Measurements from ENCODE around the gene AKAP3.

- TF ChIP-seq CTCF (IDR thresholded peaks at IDR 0.05) (no peak), POLR2A (IDR thresholded peaks at IDR 0.05) (no peak)
These were observed 53.0 kb downstream of the AKAP3 start for GRCh38 chr12:4595881-4596280.
